NB4 (cell line): ENCODE results near the gene DNAJC27.

Experiments
- DNase-seq: peaks from one replicate; pipeline ENCODE4 v3.0.0; 2010; ENCODE audit warnings: low read depth
- H3K4me3 ChIP-seq: one replicate; pipeline ENCODE4 v1.5.1; 2011; ENCODE audit warnings: mild to moderate bottlenecking, low read depth, low read length, moderate library complexity
- CTCF ChIP-seq: IDR thresholded peaks from one replicate; pipeline ENCODE4 v1.5.1; 2012; ENCODE audit warnings: low read depth, low read length
- MAX ChIP-seq: IDR thresholded peaks from 2 replicates; pipeline ENCODE4 v1.6.1; 2011; ENCODE audit warnings: low read depth, low read length
- MYC ChIP-seq: IDR thresholded peaks from 2 replicates; pipeline ENCODE4 v1.6.1; 2011; ENCODE audit warnings: low read depth, low read length
- POLR2A ChIP-seq: IDR thresholded peaks from 2 replicates; pipeline ENCODE4 v1.6.1; 2011; ENCODE audit warnings: mild to moderate bottlenecking; ENCODE audit not compliant: insufficient read length; ENCODE audit errors: extremely low read depth

The DNAJC27 gene

GRCh38 chr2:24959761-24960160 lies 12.0 kb downstream of the DNAJC27 start:
- TF ChIP-seq CTCF (no peak), MAX (no peak), MYC (no peak), POLR2A (no peak)
- H3K4me3 ChIP-seq = no peak overlapping the region
- DNase-seq = no peak

GRCh38 chr2:24958411-24958935 lies 13.3 kb downstream of the DNAJC27 start:
- DNase-seq = no peak
- no peak for TF ChIP-seq MAX
- TF ChIP-seq POLR2A = no peak
- H3K4me3 ChIP-seq = no peak overlapping the region

GRCh38 chr2:24957976-24958375 lies 13.8 kb downstream of the DNAJC27 start:
- no peak for TF ChIP-seq MAX
- TF ChIP-seq CTCF = no peak
- no peak for TF ChIP-seq POLR2A
- TF ChIP-seq MYC = no peak

GRCh38 chr2:24957221-24957620 lies 14.5 kb downstream of the DNAJC27 start:
- TF ChIP-seq POLR2A = no peak
- no peak for TF ChIP-seq MAX
- TF ChIP-seq MYC = no peak
- no peak for TF ChIP-seq CTCF
- DNase-seq = no peak
- H3K4me3 ChIP-seq = no peak overlapping the region

More at GRCh38 chr2:24957976-24958375, 13.8 kb downstream of the DNAJC27 start:
- DNase-seq = no peak
- H3K4me3 ChIP-seq = no peak overlapping the region

- DNase-seq = no peak
- H3K4me3 ChIP-seq = no peak overlapping the region
- TF ChIP-seq MYC (no peak), POLR2A (no peak), CTCF (no peak), MAX (no peak)
Observed at GRCh38 chr2:24955921-24956320, 15.8 kb downstream of the DNAJC27 start.

- TF ChIP-seq MYC (no peak), CTCF (no peak), POLR2A (no peak), MAX (no peak)
- H3K4me3 ChIP-seq = no peak overlapping the region
- no peak for DNase-seq
Observed at GRCh38 chr2:24955232-24955631, 16.5 kb downstream of the DNAJC27 start.
